ENCODE data around the gene ACOT7.

DNA sequence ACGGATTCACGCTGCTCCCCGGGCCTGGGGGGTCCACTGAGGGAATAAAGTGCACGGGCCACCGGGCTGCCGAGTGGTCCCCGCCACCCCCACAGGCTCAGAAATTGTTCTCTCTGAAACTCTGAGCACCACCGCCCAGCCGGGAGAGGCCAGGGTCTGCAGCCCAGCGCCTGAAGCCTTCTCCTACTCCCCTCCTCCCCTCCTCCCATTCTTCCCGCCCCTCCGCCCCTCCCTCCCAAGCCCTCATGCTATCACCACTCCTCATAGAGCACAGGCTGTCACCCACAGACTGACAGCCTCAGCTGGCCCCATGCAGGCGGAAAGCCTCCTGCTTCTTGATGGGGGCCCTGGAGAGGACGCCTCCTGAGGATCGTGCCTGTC is 132.0 kb downstream of the ACOT7 start:
- no peak for TF ChIP-seq FOXM1 (CRISPR knock-in tag; IDR thresholded peaks at IDR 0.05)
- TF ChIP-seq POLR2A (IDR thresholded peaks at IDR 0.05; ENCODE audit: insufficient read depth in 1 of 2, low read depth in 2 of 2, low read length in 2 of 2) = no peak
- no peak for TF ChIP-seq ZSCAN29 (CRISPR knock-in tag; conservative IDR thresholded peaks at IDR 0.05)
- TF ChIP-seq, protein P1, sequence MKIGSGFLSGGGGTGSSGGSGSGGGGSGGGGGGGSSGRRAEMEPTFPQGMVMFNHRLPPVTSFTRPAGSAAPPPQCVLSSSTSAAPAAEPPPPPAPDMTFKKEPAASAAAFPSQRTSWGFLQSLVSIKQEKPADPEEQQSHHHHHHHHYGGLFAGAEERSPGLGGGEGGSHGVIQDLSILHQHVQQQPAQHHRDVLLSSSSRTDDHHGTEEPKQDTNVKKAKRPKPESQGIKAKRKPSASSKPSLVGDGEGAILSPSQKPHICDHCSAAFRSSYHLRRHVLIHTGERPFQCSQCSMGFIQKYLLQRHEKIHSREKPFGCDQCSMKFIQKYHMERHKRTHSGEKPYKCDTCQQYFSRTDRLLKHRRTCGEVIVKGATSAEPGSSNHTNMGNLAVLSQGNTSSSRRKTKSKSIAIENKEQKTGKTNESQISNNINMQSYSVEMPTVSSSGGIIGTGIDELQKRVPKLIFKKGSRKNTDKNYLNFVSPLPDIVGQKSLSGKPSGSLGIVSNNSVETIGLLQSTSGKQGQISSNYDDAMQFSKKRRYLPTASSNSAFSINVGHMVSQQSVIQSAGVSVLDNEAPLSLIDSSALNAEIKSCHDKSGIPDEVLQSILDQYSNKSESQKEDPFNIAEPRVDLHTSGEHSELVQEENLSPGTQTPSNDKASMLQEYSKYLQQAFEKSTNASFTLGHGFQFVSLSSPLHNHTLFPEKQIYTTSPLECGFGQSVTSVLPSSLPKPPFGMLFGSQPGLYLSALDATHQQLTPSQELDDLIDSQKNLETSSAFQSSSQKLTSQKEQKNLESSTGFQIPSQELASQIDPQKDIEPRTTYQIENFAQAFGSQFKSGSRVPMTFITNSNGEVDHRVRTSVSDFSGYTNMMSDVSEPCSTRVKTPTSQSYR (CRISPR knock-in tag; IDR thresholded peaks at IDR 0.05; ENCODE audit: borderline replicate concordance) = no peak
- TF ChIP-seq SMAD1 (CRISPR knock-in tag; IDR thresholded peaks at IDR 0.05; ENCODE audit: borderline replicate concordance, low read depth) = no peak
- TF ChIP-seq, protein P2, sequence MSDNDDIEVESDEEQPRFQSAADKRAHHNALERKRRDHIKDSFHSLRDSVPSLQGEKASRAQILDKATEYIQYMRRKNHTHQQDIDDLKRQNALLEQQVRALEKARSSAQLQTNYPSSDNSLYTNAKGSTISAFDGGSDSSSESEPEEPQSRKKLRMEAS (IDR thresholded peaks at IDR 0.05) = no peak
- no peak for TF ChIP-seq ZNF326 (CRISPR knock-in tag; IDR thresholded peaks at IDR 0.05; ENCODE audit: borderline replicate concordance)
- no peak for TF ChIP-seq TOE1 (CRISPR knock-in tag; IDR thresholded peaks at IDR 0.05)
- TF ChIP-seq POLR2AphosphoS5 (IDR thresholded peaks at IDR 0.05; ENCODE audit: low read depth, low read length) = no peak

All from HepG2 (cell line).